Muscle of leg (tissue), 16 donors: ENCODE data around the gene NUP42. TPM values are rescaled to one million over a fixed set of nuclear protein-coding genes. Genes with fewer than 3 reads are reported as not detected.

Experiments
- DNase-seq: peaks from one replicate; pipeline ENCODE4 v3.0.0; 2013
- H3K27ac ChIP-seq: one replicate; pipeline ENCODE4 v1.5.1; 2013; ENCODE audit warnings: mild to moderate bottlenecking, low read length, control low read depth
- H3K27me3 ChIP-seq: one replicate; pipeline ENCODE4 v1.6.1; 2013; ENCODE audit warnings: low read length; ENCODE audit not compliant: control insufficient read depth, insufficient read depth
- H3K36me3 ChIP-seq: one replicate; pipeline ENCODE4 v1.6.1; 2013; ENCODE audit warnings: low read length; ENCODE audit not compliant: control insufficient read depth, insufficient read depth
- H3K4me1 ChIP-seq: one replicate; pipeline ENCODE4 v1.6.1; 2013; ENCODE audit warnings: low read length; ENCODE audit not compliant: control insufficient read depth, insufficient read depth
- H3K4me3 ChIP-seq: one replicate; pipeline ENCODE4 v1.5.1; 2013; ENCODE audit warnings: low read length, control low read depth
- H3K9me3 ChIP-seq: replicated peaks from 2 replicates; pipeline ENCODE4 v1.6.1; 2013; ENCODE audit warnings: low read depth, low read length; ENCODE audit not compliant: control insufficient read depth
- WGBS: methylation state at CpG from one replicate; pipeline ENCODE4 v1.1.5; 2013; ENCODE audit warnings: missing lambda C conversion rate; ENCODE audit not compliant: insufficient coverage; 5-methylcytosine and 5-hydroxymethylcytosine counted together
- long read RNA-seq, 11 donors: transcript quantifications; one replicate each; lab custom pipeline, GENCODE V29; 2026
- polyA plus RNA-seq, 8 donors: library from polyadenylated mRNA; unstranded; fragments of 120-200 nt; gene quantifications; one replicate each; pipeline versions ENCODE4 v1.2.1 to v1.2.3, GENCODE V29; 2013; ENCODE audit warnings: inconsistent platforms in 1 of 8, low replicate concordance in 1 of 8; ENCODE audit not compliant: insufficient read length in 8 of 8, insufficient read depth in 1 of 8
- total RNA-seq: library from RNA; stranded (reverse); fragments of 120-200 nt; gene quantifications from one replicate; pipeline ENCODE4 v1.2.4, GENCODE V29; 2013

NUP42 gene
- 31.7 TPM for total RNA-seq
- polyA plus RNA-seq: 10 to 100 TPM; 25.2 to 37.9 (median 31.6) TPM
- long read RNA-seq, donor 1, partial matches to known transcripts: 0 of 5 reads
- long read RNA-seq, donor 1, other reads (novel, unspliced or antisense): 0 of 5 reads
- long read RNA-seq, donor 2, partial matches to known transcripts: 0 of 1 reads
- long read RNA-seq, donor 2, other reads (novel, unspliced or antisense): 0 of 1 reads
- long read RNA-seq, donor 3, transcript NUPL2-201 (7 exons, 1,795 nt): major isoform, 7 of 7 reads
- long read RNA-seq, donor 3, partial matches to known transcripts: 0 of 7 reads
- long read RNA-seq, donor 3, other reads (novel, unspliced or antisense): 0 of 7 reads
- long read RNA-seq, donor 4, transcript NUPL2-201 (7 exons, 1,795 nt): major isoform, 5 of 7 reads
- long read RNA-seq, donor 4, partial matches to known transcripts: 0 of 7 reads
- long read RNA-seq, donor 4, other reads (novel, unspliced or antisense): 0 of 7 reads
- long read RNA-seq, donor 5, transcript NUPL2-201 (7 exons, 1,795 nt): major isoform, 18 of 27 reads
- long read RNA-seq, donor 5, partial matches to known transcripts: 0 of 27 reads
- long read RNA-seq, donor 5, other reads (novel, unspliced or antisense): 0 of 27 reads
- long read RNA-seq, donor 6, transcript NUPL2-201 (7 exons, 1,795 nt): major isoform, 19 of 21 reads
- long read RNA-seq, donor 6, partial matches to known transcripts: 0 of 21 reads
- long read RNA-seq, donor 6, other reads (novel, unspliced or antisense): 0 of 21 reads
- long read RNA-seq, donor 7, transcript NUPL2-201 (7 exons, 1,795 nt): major isoform, 5 of 8 reads
- long read RNA-seq, donor 7, partial matches to known transcripts: 0 of 8 reads
- long read RNA-seq, donor 7, other reads (novel, unspliced or antisense): 0 of 8 reads
- long read RNA-seq, donor 8, transcript NUPL2-201 (7 exons, 1,795 nt): major isoform, 9 of 14 reads
- long read RNA-seq, donor 8, partial matches to known transcripts: 5 of 14 reads
- long read RNA-seq, donor 8, other reads (novel, unspliced or antisense): 0 of 14 reads
- long read RNA-seq, donor 9, partial matches to known transcripts: 0 of 8 reads
- long read RNA-seq, donor 9, other reads (novel, unspliced or antisense): 0 of 8 reads
- long read RNA-seq, donor 10, partial matches to known transcripts: 0 of 6 reads
- long read RNA-seq, donor 10, other reads (novel, unspliced or antisense): 0 of 6 reads
- long read RNA-seq, donor 11, partial matches to known transcripts: 0 of 7 reads
- long read RNA-seq, donor 11, other reads (novel, unspliced or antisense): 0 of 7 reads

GRCh38 chr7:23181684-23182553, at the start of gene NUP42:
Gene NUP42 (plus strand): TSS chr7:23182048. CDS start chr7:23182086, 38 bp downstream.
- H3K36me3 ChIP-seq: no peaks in the 10 kb centered on the region
- H3K4me1 ChIP-seq: peaks cover 13% of the 10 kb centered on the region
- no peaks in the 10 kb centered on the region for H3K9me3 ChIP-seq
- H3K27ac ChIP-seq: peak within 1 kb of the TSS; percentile 99
- peak within 1 kb of the TSS; percentile 97 for H3K4me3 ChIP-seq
- under 1% methylated on average over 50 of the region's 63 CpGs for WGBS
- H3K27me3 ChIP-seq: no peaks in the 10 kb centered on the region
- DNase-seq: peak; percentile 99

- no peak for DNase-seq
- Histone ChIP-seq H3K36me3 (peaks cover 6% of the 10 kb centered on the region), H3K4me1 (no peaks in the 10 kb centered on the region), H3K27ac (no peak overlapping the region), H3K4me3 (no peak overlapping the region), H3K9me3 (peaks cover 2% of the 10 kb centered on the region), H3K27me3 (no peaks in the 10 kb centered on the region)
Measured at GRCh38 chr7:23133797-23134196, 48.1 kb upstream of the NUP42 start.

- Histone ChIP-seq H3K9me3 (peaks cover 2% of the 10 kb centered on the region), H3K27ac (no peak overlapping the region), H3K4me3 (no peak overlapping the region), H3K4me1 (no peaks in the 10 kb centered on the region), H3K27me3 (no peaks in the 10 kb centered on the region), H3K36me3 (peaks cover 2% of the 10 kb centered on the region)
- DNase-seq: no peak
- WGBS: no CpG with 5 or more reads among the region's 1 CpG
Measured at GRCh38 chr7:23135755-23136154, 46.1 kb upstream of the NUP42 start.

GRCh38 chr7:23136216-23136615, 45.6 kb upstream of the NUP42 start:
- H3K27ac ChIP-seq: no peak overlapping the region
- no peaks in the 10 kb centered on the region for H3K4me1 ChIP-seq
- peaks cover 7% of the 10 kb centered on the region for H3K36me3 ChIP-seq
- WGBS: 71% methylated on average over 1 of the region's 1 CpG
- H3K9me3 ChIP-seq: peaks cover 2% of the 10 kb centered on the region
- no peak for DNase-seq
- H3K4me3 ChIP-seq: no peak overlapping the region
- no peaks in the 10 kb centered on the region for H3K27me3 ChIP-seq

GRCh38 chr7:23157679-23158078, 24.2 kb upstream of the NUP42 start:
- DNase-seq: no peak
- no peak overlapping the region for H3K27ac ChIP-seq
- 86% methylated on average over 1 of the region's 6 CpGs for WGBS
- H3K36me3 ChIP-seq: peaks cover 17% of the 10 kb centered on the region
- H3K9me3 ChIP-seq: no peaks in the 10 kb centered on the region
- no peaks in the 10 kb centered on the region for H3K4me1 ChIP-seq
- no peaks in the 10 kb centered on the region for H3K27me3 ChIP-seq
- H3K4me3 ChIP-seq: no peak overlapping the region

GRCh38 chr7:23158546-23158945, 23.3 kb upstream of the NUP42 start:
- DNase-seq: no peak
- no CpG with 5 or more reads among the region's 2 CpGs for WGBS
- Histone ChIP-seq H3K27ac (no peak overlapping the region), H3K36me3 (peaks cover 14% of the 10 kb centered on the region), H3K27me3 (no peaks in the 10 kb centered on the region), H3K4me1 (no peaks in the 10 kb centered on the region), H3K9me3 (no peaks in the 10 kb centered on the region), H3K4me3 (no peak overlapping the region)

- H3K9me3 ChIP-seq: no peaks in the 10 kb centered on the region
- H3K4me1 ChIP-seq: no peaks in the 10 kb centered on the region
- no peak for DNase-seq
- 90% methylated on average over 1 of the region's 1 CpG for WGBS
- H3K36me3 ChIP-seq: peaks cover 3% of the 10 kb centered on the region
- no peak overlapping the region for H3K4me3 ChIP-seq
- H3K27ac ChIP-seq: no peak overlapping the region
- H3K27me3 ChIP-seq: no peaks in the 10 kb centered on the region
Measured at GRCh38 chr7:23161482-23161881, 20.4 kb upstream of the NUP42 start.

- H3K27ac ChIP-seq: no peak overlapping the region
- H3K36me3 ChIP-seq: peaks cover 2% of the 10 kb centered on the region
- H3K9me3 ChIP-seq: no peaks in the 10 kb centered on the region
- WGBS: no CpG with 5 or more reads among the region's 3 CpGs
- no peak overlapping the region for H3K4me3 ChIP-seq
- H3K27me3 ChIP-seq: no peaks in the 10 kb centered on the region
- H3K4me1 ChIP-seq: no peaks in the 10 kb centered on the region
- DNase-seq: no peak
Measured at GRCh38 chr7:23164846-23165245, 17.0 kb upstream of the NUP42 start.

GRCh38 chr7:23165316-23165715, 16.5 kb upstream of the NUP42 start:
- no peak overlapping the region for H3K27ac ChIP-seq
- H3K4me1 ChIP-seq: no peaks in the 10 kb centered on the region
- H3K9me3 ChIP-seq: no peaks in the 10 kb centered on the region
- WGBS: no CpG with 5 or more reads among the region's 1 CpG
- DNase-seq: no peak
- no peaks in the 10 kb centered on the region for H3K27me3 ChIP-seq
- peaks cover 2% of the 10 kb centered on the region for H3K36me3 ChIP-seq
- H3K4me3 ChIP-seq: no peak overlapping the region
